GM19240 (cell line): Measurements from ENCODE around the gene DIP2B.
"Not testable (repeated sequence)": the region's sequence is repeated elsewhere in the genome, so short reads cannot be mapped to it uniquely, and the experiment has no call there.

ENCODE experiments used
- DNase-seq: peaks from one replicate; pipeline ENCODE4 v3.0.0; 2011; ENCODE audit warnings: low spot score; ENCODE audit not compliant: insufficient read length

DIP2B gene

DNA sequence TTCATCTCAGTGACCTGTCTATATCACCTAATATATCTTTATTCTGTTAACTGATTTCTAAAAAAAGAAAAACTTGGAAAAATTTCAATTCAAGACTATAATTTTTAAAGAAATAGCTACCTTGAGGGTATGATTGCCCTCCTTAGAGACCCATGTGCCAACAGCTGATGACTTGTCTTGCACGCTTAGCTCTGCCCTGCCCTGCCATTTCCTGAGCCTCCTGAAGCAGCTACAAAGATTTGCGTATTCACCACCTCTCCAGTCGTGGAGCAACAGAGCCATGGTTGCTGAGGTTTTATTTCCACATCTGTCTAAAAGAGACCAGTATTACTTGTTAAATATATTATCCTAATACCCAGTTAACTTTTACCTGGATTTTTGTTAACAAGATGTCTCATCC lies 167.4 kb downstream of the DIP2B start:
- no peak for DNase-seq

DNA sequence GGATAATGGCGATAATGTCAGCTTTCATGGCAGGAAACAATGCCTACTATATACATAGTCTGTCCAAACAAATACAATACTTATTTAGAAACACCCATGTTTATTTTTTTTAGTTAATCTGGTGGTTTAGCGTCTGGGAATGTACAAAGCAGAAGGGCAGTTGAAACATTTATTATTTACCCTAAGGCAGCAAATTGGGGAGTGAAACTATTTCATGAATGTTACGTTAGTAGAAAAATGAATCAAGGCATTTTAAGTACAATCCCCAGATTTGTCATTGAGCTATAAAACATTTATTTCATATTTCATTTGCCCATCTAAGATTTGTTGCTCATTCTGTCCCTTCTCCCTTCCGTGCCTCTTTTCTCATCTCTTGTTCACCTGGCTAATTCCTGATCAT lies 172.0 kb downstream of the DIP2B start:
- no peak for DNase-seq

DNA sequence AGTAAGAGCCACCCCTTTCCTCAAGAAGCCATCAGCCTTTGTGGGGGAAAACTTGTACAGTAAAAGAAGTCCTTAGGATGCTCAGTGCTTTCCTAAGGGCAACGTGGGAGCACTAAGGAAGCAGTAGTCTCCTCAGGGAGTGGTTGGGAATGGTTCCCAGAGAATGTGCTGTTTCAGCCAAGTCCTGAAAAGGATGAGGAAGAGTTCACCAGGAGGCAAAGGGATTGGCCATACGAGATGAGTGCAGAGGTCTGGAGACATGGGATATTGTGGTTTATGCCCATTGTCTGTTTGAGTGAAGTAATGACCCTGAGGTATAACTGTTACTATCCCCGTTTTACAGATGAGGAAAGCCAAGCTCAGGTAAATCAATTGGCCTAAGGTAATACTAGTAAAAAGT lies 173.1 kb downstream of the DIP2B start:
- no peak for DNase-seq

DNA sequence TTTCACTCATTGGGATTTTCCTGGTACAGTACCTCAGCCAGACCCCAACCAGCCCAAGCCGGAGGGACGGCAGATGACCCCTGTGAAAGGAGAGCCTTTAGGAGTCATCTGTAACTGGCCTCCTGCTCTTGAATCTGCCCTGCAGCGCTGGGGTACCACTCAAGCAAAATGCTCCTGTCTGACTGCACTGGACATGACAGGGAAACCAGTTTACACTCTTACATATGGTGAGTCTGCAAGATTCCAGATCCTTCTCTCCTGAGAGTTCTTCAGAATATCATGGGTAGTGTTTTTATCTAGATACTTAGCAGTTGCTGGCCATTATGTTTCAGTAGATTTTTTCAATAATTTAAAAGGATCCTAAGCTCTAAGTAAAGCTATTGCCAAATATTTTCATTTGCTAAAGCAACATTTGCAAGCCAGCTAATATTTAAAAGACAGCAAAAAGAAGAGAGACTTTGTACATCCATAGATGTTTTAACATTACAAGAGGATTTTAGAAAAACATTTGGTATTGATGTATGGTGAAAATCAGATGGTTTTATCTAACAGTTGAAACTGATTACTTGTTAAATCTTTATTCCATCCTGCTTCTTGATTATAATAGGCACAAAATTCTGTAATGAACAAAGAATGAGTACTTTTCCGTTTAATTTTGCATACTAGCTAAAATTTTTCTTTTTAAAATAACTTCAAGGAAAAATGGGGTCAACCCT lies 174.0 kb downstream of the DIP2B start:
- no peak for DNase-seq

DNA sequence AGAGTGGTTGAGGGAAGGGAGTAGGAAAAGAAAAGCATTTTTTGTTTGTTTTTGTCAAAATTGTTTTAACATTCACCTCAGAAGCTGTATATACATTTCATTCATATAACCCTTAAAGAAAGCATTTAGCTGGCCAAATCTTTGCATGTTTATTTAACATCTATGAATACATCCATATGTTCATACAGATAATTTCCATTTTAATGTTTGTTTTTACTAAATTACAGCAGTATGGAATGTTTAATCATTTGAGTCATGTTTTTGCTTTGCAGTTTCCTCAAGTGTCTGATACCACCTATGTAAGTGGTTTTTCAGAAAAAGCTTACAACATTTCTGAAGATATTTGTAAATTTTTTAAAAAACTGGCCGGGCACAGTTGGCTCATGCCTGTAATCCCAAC lies 174.8 kb downstream of the DIP2B start:
- no peak for DNase-seq

DNA sequence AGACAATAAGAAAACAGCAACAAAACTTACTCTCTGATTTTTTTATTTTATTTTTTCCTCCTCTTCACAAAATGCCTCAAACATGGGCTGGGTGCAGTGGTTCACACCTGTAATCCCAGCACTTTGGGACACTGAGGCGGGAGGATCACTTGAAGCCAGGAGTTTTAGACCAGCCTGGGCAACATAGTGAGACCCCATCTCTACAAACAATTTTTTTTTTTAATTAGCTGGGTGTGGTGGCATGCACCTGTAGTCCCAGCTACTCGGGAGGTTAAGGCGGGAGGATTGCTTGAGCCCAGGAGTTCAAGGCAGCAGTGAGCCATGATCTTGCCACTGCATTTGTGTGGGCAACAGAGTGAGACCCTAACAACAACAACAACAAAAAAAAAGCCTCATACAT lies 176.3 kb downstream of the DIP2B start:
- DNase-seq, result not testable (repeated sequence)

DNA sequence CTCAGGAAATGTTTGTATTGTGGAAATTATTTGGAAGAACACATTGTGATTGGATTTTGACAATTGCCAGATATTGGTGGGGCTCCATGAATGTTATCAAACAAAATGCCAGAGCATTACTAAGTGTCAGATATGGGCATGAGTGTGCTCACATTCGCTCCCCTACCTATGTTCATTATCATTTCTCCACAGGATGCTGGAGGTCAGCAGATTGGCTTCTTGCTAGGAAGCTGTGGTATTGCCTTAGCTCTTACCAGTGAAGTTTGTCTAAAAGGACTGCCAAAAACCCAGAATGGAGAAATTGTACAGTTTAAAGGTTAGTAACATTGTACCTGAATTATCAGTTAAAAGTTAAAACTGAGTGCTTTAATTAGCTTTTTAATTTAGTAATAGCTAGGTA lies 180.9 kb downstream of the DIP2B start:
- no peak for DNase-seq

DNA sequence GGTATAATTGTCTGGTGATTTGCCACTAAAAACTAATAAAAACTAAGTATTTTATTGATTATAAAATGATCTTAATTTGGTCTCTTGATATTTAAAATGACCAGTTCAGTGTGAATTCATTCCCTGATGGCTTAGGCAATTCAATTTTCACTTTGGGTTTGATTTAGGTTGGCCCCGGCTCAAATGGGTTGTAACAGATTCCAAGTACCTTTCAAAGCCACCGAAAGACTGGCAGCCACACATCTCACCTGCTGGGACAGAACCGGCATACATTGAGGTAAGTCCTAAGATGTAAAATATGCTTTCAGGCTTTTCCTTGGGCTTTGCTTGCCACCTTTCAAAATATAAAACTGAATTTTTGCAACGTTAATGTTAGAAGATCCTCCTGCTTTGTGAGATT lies 181.6 kb downstream of the DIP2B start:
- DNase-seq, result no peak

DNA sequence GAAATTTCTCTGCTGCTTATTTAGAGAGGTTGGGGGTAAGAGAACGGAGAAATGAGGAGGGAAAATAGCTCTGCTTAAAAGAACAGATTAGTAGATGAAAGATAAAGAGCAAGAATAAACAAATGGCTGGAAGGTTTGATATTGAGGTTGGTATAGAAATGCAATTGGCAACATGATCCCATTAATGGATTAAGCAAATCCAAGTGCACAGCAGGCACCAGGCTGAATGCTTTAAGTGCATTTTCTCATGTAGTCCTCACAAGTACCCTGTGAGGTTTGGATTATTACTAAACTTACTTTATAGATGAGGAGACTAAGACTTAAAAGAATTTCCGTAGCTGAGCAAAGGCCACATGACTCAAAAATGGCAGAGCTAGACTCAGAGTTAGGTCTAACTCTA lies 182.2 kb downstream of the DIP2B start:
- no peak for DNase-seq

DNA sequence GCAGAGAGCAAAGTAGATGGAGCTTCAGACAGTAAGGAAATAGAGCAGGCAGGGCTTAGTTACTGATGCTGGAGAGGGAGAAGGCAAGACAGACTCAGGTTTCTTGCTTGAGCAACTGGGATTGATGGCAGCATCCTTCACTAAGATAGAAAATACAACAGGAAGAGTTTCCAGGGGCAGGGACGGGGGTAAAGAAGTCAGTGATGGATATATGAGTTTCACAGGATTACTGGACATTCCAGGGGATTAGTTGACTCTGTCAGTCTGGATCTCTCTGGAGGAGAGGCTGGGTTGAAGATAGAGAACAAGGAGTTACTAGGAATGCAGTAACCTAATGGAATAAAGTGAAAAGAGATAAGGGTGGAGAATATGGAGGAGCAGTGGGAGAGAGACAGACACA lies 184.7 kb downstream of the DIP2B start:
- DNase-seq, result no peak

DNA sequence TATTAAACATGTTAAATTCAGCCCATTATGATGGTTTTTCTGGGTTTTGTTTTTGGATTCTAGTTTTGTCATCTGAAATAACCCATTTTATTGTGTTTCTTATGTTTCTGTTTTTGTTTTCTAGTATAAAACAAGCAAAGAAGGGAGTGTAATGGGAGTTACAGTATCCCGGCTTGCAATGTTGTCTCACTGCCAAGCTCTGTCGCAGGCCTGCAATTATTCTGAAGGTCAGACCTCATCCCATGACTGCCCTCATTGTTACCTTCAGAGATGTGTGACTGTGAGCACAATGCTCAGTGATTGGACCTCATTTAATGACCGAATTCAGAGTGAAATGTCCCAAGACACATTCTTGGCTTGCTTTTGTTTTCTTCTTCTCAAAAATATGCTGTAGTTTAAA lies 186.1 kb downstream of the DIP2B start:
- no peak for DNase-seq

DNA sequence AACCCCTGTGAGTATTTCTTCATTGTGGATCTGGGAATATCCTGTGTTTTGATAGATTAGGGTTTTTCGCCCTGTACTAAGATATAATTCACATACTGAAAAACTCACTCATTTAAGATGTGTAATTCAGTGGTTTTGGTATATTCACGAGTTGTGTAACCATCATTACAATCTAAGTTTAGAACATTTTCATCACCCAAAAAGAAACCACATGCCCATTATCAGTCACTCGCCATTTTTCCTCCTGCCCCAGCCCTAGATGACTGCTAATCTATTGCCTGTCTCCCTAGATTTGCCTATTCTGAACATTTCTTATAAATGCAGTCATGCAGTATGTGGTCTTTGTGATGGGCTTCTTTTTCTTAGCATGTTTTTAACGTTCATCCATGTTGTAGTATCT lies 191.2 kb downstream of the DIP2B start:
- no peak for DNase-seq

DNA sequence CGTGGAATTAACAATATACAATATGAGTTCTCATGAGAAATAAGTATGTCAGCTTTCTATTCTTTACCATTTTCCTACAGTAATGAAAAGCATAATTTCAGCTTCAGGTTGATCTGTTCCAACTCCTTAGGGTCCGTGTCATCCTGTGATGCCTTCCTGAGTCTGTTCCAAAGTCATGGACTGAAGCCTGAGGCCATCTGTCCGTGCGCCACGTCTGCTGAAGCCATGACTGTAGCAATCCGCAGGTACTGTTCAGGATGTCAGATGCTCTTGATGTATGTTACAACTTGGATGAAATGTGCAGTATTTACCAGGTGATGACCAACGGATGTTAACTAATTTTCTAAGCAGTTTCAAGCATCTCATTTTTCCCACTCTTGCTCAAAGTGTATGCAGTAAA lies 192.1 kb downstream of the DIP2B start:
- no peak for DNase-seq

DNA sequence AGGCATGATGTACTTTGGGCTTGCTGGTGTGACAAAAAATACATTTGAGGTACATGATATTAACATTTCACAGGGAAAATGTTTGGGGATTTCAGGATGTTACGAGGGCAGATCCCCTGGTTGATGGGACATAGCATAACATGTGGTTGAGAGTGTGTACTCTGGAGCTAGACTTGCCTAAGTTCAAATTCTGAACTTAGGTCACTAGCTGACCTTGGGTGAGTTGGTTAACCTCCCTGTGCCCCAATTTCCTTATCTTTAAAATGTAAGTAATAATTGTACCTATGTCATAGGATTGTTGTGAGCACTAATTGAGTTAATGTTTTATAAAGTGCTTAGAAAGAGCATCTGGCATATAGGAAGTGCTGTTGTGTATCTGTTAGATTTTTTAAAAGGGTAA lies 194.4 kb downstream of the DIP2B start:
- no peak for DNase-seq

DNA sequence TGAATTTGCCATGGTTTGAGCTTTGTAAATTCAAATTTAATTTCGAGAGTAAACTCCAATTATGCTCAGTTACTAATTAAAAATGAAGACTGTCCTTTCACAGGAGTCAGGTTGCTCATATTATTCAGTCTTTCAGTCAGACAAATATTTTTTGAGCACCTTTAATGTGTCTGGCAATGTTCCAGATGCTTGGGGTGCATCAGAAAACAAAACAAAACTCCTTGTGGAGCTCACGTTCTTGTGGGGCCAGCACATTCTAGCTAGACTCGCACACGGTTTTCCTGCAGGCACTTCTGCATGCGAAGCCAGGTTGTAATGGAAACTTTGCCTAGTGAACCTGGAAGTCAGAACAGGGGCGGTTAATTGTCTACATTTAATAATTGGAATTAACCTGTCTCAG lies 195.2 kb downstream of the DIP2B start:
- DNase-seq, result no peak

DNA sequence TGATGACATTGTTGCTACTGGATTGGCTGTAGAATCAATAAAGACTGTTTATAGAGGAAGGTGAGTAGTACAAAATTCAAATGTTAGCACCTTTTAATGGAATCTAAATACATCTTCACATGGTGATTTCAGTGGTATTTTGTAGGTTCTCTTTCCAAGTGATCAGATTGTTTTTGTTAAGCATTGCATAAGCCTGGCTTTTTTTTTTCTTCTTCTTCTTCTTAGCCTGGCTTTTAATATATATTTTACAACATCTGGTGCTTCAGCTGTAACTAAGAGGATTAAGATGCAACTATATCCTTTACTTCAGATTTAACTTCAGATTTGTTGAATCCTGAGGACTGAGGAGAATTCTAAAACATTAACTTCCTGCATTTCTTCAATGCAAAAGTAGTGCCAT lies 201.8 kb downstream of the DIP2B start:
- no peak for DNase-seq

DNA sequence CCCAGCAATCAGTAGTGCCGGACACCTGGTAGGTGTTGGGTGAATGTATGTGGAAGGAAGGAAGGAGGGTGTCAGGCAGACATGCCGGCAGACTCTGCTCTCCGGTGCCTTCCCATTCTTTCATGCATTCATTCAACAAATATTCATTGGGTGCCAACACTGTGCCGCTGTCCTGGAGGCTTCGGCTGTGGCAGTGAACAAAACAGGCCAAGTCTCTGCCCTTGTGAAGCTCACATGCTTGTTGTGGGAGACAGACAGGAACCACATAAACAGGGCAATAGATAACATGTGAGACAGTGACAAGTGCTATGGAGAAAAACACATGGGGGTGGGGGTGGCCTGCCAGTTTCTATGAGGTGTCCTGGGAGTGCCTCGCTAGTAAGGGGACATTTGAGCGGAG lies 202.6 kb downstream of the DIP2B start:
- no peak for DNase-seq

DNA sequence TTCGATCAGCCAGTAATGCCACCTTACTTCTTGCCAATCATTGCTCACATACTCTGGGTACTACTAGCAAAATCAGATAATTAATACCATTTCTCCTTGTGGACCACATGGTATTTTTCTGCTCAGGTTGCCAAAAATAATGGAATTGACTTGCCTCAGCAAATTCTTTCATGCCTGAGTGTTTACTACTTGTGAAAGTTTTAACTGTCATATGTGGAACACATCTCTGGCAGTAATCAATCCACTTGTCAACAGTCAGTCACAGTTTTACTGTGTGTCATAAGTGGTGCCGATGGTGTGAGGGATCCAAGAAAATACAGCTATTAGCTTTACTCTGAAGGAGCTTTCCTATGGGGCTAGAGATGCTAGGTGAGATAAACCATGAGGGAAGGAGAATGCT lies 203.8 kb downstream of the DIP2B start:
- no peak for DNase-seq

DNA sequence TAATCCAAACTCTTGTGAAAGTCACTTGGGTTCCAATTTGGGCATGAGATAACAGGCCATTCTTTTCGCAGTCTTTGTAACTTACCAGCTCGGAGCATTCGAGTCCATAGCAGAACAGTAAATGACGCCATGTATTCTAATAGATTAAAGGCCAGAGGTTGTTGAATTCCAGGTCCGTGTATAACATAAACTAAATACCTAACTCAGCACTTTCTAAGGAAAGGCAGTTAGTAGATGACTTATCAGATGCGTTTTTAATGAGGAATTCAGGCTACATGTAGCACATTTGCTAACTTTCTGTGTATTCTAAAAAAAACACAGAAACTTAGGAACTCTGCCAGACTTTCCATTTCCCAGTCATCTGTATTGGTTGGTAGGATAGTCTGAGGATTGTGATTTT lies 206.3 kb downstream of the DIP2B start:
- DNase-seq, result no peak

DNA sequence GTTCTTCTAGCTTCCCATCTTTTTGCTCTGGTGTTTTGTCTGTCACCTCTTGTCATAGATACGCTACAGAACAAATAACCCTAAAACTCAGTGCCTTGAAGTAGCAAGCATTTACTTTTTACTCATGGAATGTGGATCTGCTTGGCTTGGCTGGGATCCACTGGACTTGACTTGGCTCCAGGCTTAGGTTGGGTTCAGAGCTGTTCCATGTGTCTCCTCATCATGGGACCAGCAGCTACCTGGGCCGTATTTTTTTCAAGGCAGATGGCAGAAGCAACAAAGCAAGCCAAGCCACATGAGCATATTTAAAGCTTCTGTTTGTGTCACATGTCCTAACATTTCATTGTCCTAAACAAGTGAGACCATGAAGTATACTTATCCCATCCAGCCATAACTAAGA lies 210.4 kb downstream of the DIP2B start:
- no peak for DNase-seq

DNA sequence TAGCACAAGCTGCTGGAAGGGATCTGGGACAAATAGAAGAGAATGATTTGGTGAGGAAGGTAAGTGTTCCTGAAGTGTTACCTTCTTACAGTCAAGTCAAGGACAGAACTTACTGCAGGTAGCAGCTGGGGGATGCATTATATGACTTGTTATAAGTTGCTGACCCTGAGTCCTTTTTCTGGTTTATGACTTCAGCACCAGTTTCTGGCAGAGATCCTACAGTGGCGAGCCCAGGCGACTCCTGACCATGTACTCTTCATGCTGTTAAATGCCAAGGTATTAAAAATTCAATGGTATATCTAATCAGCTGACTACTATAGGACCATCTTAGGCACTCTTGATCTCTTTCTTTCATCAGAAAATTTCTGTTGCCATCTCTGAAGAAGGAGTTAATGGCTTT lies 214.0 kb downstream of the DIP2B start:
- DNase-seq, result no peak

DNA sequence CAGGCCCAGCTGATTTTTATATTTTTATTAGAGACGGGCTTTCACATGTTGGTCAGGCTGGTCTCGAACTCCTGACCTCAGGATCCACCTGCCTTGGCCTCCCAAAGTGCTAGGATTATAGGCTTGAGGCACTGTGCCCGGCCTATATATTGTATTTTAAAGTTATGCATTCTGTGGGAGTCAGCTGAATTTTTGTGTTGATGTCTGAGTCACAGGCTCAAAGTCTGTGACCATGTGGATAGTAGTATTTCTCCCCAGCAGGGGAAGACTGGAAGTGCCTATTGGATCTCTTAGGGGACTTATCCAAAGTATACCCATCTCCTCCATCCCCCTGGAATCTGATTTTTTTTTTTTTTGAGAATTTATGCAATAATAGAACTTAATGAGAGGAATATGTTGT lies 215.3 kb downstream of the DIP2B start:
- DNase-seq, result no peak

DNA sequence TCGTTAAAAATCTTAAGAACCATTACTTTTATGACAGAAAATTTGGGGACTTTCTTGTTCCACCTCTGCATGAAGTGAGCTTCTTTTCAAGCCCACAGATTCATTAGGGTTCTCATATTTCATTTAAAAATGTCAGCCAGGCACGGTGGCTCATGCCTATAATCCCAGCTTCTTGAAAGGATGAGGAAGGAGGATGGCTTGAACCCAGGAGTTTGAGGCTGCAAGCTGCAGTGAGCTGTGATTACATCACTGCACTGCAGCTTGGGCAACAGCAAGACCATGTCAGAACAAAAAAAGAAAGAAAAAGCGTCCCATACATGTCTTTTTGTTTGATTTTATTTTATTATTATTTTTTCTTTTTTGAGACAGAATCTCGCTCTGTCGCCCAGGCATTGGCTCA lies 215.7 kb downstream of the DIP2B start:
- no peak for DNase-seq

DNA sequence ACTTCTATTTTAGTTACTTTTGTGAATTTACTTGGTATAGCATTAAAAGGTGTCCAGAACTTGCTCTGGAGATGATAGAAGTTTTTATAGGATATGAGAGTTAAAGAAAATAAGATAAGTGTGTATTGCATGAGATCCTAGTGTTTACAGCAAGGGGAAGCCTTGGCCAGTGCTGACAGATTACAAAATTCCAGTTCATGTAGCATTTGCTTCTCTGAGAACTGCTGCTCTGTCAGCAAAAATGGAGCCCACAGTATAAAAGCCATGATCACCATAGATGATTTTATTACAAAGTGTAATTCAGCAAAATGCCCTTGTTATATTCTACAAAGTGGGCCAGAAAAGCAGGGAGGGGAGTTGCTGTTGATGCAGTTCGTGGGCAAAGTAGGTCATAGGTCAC lies 219.1 kb downstream of the DIP2B start:
- no peak for DNase-seq
